Body of pancreas (tissue), 4 donors: Measurements from ENCODE around the gene FGR.

Source experiments
- CTCF ChIP-seq, 7 experiments: fragments of 450-650 bp in 4 of 7; fragments of 200-600 bp in 3 of 7; sonication (generic) in 3 of 7; IDR thresholded peaks; one replicate each; pipeline ENCODE4 v1.5.1; 2016 to 2019; ENCODE audit warnings: antibody characterized with exemption in 7 of 7
- POLR2A ChIP-seq, 3 donors: fragments of 450-650 bp; IDR thresholded peaks; one replicate each; pipeline ENCODE4 v1.6.1; 2016; ENCODE audit warnings: antibody characterized with exemption in 3 of 3, mild to moderate bottlenecking in 2 of 3

GRCh38 chr1:27652111-27652864, 17.3 kb upstream of the FGR start:
- TF ChIP-seq CTCF (IDR thresholded peaks at IDR 0.05) (no peak), POLR2A (IDR thresholded peaks at IDR 0.05) (no peak)
